HL-60 (cell line): ENCODE measurements around the gene DYNLRB1.

Experiments
- DNase-seq, 2 experiments: peaks; one replicate each; pipeline ENCODE4 v3.0.0-alpha.2; 2010 to 2020; ENCODE audit warnings: low read depth in 1 of 2, low spot score in 1 of 2
- H3K27ac ChIP-seq: fragments of 250-450 bp; sonication (Bioruptor Pico); replicated peaks from 2 replicates; pipeline ENCODE4 v1.5.1; 2020; ENCODE audit warnings: mild to moderate bottlenecking, moderate library complexity
- H3K27me3 ChIP-seq: fragments of 250-450 bp; sonication (Bioruptor Pico); 2 replicates; pipeline ENCODE4 v1.5.1; 2021; ENCODE audit warnings: mild to moderate bottlenecking, moderate library complexity; ENCODE audit not compliant: insufficient read depth, poor library complexity, severe bottlenecking
- H3K4me3 ChIP-seq: replicated peaks from 2 replicates; pipeline ENCODE4 v1.5.1; 2011; ENCODE audit warnings: mild to moderate bottlenecking, control low read depth, low read length; ENCODE audit not compliant: insufficient read depth
- GABPA ChIP-seq: IDR thresholded peaks from 2 replicates; pipeline ENCODE4 v1.6.1; 2012; ENCODE audit warnings: low read depth
- POLR2AphosphoS5 ChIP-seq: IDR thresholded peaks from 2 replicates; pipeline ENCODE4 v1.6.1; 2012; ENCODE audit warnings: low read depth
- SPI1 ChIP-seq: IDR thresholded peaks from 2 replicates; pipeline ENCODE4 v1.6.1; 2012; ENCODE audit warnings: low read depth, mild to moderate bottlenecking, borderline replicate concordance
- TF ChIP-seq, protein P1 (sequence below): IDR thresholded peaks from 2 replicates; pipeline ENCODE4 v1.6.1; 2012; ENCODE audit warnings: low read depth; ENCODE audit not compliant: insufficient replicate concordance
- TF ChIP-seq, protein P2 (sequence below): IDR thresholded peaks from one replicate; pipeline ENCODE4 v1.5.1; 2011; ENCODE audit warnings: low read length, control low read depth, inconsistent platforms; ENCODE audit not compliant: insufficient read depth

DYNLRB1 gene

DNA sequence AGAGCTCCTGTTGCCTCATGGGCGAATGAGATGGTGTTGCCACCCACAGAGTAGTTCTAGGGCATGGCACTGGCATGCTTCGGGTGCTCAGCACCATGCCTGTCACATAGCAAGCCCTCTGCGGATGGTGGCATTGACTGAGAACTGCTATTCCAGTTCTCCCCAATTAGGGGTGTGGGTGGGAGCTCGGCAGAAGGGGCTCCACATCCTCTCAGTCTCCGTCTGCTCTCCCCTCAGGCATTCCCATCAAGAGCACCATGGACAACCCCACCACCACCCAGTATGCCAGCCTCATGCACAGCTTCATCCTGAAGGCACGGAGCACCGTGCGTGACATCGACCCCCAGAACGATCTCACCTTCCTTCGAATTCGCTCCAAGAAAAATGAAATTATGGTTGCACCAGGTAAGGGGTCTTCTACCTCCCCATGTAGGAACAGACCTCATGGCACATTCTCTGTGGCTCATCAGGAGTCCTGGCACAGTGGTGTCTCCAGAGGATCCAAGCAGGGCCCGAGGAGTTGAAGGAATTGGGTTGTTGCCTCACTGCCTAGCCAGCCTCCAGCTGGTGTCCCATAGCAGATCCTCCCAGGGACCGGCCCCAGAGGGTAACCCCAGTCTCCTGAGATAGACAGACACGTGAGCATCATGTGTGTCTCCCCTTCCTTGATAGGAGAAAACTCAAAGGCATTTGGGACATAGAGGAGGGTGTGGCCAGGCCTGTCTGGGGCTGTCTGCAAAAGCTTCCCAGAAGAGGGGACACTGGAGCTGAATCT is 18.4 kb downstream of the DYNLRB1 start:
- H3K27ac ChIP-seq, result no peak overlapping the region
- DNase-seq, result no peak
- TF ChIP-seq, protein P1, sequence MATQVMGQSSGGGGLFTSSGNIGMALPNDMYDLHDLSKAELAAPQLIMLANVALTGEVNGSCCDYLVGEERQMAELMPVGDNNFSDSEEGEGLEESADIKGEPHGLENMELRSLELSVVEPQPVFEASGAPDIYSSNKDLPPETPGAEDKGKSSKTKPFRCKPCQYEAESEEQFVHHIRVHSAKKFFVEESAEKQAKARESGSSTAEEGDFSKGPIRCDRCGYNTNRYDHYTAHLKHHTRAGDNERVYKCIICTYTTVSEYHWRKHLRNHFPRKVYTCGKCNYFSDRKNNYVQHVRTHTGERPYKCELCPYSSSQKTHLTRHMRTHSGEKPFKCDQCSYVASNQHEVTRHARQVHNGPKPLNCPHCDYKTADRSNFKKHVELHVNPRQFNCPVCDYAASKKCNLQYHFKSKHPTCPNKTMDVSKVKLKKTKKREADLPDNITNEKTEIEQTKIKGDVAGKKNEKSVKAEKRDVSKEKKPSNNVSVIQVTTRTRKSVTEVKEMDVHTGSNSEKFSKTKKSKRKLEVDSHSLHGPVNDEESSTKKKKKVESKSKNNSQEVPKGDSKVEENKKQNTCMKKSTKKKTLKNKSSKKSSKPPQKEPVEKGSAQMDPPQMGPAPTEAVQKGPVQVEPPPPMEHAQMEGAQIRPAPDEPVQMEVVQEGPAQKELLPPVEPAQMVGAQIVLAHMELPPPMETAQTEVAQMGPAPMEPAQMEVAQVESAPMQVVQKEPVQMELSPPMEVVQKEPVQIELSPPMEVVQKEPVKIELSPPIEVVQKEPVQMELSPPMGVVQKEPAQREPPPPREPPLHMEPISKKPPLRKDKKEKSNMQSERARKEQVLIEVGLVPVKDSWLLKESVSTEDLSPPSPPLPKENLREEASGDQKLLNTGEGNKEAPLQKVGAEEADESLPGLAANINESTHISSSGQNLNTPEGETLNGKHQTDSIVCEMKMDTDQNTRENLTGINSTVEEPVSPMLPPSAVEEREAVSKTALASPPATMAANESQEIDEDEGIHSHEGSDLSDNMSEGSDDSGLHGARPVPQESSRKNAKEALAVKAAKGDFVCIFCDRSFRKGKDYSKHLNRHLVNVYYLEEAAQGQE, result no peak
- TF ChIP-seq, protein P2, sequence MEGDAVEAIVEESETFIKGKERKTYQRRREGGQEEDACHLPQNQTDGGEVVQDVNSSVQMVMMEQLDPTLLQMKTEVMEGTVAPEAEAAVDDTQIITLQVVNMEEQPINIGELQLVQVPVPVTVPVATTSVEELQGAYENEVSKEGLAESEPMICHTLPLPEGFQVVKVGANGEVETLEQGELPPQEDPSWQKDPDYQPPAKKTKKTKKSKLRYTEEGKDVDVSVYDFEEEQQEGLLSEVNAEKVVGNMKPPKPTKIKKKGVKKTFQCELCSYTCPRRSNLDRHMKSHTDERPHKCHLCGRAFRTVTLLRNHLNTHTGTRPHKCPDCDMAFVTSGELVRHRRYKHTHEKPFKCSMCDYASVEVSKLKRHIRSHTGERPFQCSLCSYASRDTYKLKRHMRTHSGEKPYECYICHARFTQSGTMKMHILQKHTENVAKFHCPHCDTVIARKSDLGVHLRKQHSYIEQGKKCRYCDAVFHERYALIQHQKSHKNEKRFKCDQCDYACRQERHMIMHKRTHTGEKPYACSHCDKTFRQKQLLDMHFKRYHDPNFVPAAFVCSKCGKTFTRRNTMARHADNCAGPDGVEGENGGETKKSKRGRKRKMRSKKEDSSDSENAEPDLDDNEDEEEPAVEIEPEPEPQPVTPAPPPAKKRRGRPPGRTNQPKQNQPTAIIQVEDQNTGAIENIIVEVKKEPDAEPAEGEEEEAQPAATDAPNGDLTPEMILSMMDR, result no peak
- H3K27me3 ChIP-seq, result no peaks in the 10 kb centered on the region
- H3K4me3 ChIP-seq, result no peak overlapping the region

DNA sequence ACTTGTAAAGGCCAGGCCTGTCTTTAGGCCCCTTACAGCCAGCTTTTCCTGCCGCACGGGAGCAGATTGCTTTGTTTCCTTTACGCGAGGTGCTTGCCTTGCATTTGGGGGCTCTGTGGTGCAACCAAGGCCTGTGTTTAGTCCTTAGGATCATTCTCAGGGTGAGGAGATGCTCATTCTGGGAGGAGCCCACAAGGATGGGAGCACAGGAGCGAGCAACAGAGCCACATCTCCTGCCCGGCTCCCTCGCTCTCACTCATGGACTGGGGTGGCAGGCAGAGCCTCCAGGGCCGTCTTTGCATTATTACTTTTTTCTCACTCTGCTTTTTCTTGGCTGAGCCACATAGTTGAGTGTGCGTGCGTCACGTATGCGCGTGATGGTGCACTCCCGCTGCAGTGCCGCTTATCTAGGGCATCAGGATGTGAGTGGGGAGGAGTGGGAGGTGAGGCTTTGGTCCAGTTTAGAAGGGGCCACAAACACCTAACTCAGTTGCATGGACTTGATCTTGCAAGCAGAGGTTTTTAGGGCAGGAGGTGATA is 19.1 kb downstream of the DYNLRB1 start:
- DNase-seq, result no peak
- no peak overlapping the region for H3K27ac ChIP-seq
- no peaks in the 10 kb centered on the region for H3K27me3 ChIP-seq
- TF ChIP-seq, protein P1, result no peak
- TF ChIP-seq, protein P2, result no peak
- no peak for TF ChIP-seq POLR2AphosphoS5
- no peak for TF ChIP-seq GABPA
- H3K4me3 ChIP-seq, result no peak overlapping the region

DNA sequence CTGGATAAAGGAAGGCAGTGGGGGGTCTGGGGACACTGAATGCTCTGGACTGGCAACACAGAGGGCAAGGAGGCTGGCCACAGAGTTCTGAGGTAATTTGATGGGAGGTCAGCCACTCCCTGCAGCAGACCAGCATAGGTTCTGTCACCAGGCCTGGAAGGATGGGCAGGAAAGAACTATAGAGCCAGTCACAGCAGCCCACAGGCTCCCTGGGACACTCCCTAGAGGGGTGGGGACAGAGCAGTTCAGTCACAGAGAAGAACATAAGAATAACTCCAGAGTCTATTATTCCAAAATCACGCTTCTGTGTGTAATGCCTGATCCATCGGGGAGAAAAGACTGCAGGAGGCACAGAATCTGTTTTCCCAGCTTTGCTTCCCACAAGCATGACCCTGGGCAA is 19.6 kb downstream of the DYNLRB1 start:
- no peaks in the 10 kb centered on the region for H3K27me3 ChIP-seq
- no peak overlapping the region for H3K4me3 ChIP-seq
- H3K27ac ChIP-seq, result no peak overlapping the region
- TF ChIP-seq GABPA, result no peak
- no peak for TF ChIP-seq POLR2AphosphoS5
- TF ChIP-seq, protein P1, result no peak
- TF ChIP-seq SPI1, result no peak
- TF ChIP-seq, protein P2, result no peak
- DNase-seq, result no peak
